ENCODE results near the gene BCL2L15.
"Not testable (repeated sequence)": the region's sequence is repeated elsewhere in the genome, so short reads cannot be mapped to it uniquely, and the experiment has no call there.

The BCL2L15 gene

DNA sequence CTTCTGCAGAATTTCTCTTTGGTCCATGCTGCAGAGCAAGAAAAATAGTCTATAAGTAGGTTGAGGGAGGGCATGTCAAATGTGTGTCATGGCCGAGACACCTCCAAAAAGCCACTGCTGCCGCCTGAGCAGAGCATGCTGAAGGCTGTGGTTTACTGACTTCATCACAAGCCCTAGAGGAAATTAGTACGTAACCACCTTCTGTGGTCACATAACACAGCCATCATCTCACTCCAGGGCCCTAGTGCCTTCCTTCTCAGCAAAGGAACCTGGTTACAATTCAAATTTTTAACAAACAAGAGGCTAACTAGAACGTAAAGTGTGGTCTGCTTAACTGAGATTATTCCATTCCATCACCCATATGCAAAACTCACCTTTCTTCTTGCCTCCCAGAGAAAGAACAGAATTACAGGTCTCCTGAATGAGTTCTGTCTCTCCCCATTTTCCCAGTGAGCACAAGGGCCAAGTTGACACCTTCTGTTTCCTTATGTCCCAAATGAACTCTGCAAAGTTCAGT is 15.7 kb downstream of the BCL2L15 start, which contains the start of gene PTPN22:
Gene PTPN22, minus strand, starts transcription at position 116 of the 517 bp plus-strand sequence.
- ATAC-seq (peak; percentile 89), DNase-seq (peak; percentile 75)

DNA sequence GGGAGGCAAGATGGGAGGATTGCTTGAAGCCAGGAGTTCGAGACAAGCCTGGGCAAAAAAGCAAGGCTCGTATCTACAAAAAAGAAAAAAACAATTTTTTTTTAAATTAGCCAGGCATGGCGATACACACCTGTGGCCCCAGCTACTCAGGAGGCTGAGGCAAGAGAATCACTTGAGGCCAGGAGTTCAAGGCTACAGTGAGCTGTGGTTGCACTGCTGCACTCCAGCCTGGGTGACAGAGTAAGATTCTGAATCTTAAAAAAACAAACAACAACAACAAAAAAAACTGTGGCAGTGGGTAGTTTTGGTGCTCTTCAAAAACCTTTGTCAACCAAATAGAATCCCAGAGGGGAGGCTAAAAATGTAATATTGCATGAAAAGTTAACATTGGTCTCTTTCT is 16.6 kb downstream of the BCL2L15 start:
- no peak for ATAC-seq
- DNase-seq, result peak; percentile 33

- ATAC-seq (peak; percentile 77), DNase-seq (no peak)
Measured at GRCh38 chr1:113868387-113869083, 18.8 kb downstream of the BCL2L15 start.

GRCh38 chr1:113861641-113862040 is 25.7 kb downstream of the BCL2L15 start:
- ATAC-seq (no peak), DNase-seq (no peak)

GRCh38 chr1:113860891-113861290 is 26.5 kb downstream of the BCL2L15 start:
- no peak for ATAC-seq
- no peak for DNase-seq

DNA sequence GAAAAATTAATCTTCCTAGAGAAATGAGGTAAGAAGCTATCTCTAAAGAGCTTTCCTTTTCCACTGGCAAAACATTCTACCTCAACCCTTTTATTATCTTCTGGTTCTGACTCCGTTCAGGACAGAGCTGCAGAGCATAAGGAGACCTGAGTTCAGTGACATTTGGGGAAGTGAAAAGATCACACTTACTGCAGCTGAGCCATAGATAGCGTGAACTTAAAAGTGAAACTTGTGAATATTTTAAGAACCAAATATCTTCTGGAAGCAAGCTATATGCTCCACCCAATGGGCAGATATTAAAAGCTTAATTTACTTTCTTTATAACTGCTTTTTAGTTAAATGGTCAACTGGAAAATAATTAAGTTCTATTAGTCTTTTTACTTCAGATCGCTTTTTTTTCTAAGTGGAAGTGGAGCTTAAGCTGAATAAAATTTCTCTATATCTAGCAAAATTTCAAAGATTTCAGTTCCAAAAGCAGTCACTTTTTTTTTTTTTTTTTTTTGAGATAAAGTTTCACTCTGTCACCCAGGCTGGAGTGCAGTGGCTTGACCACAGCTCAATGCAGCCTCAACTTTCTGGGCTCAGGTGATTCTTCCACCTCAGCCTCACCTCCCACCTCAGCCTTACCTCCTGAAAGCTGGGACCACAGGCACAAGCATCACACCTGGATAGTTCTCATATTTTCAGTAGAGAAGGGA is 27.8 kb downstream of the BCL2L15 start:
- ATAC-seq (peak; percentile 75), DNase-seq (no peak)

DNA sequence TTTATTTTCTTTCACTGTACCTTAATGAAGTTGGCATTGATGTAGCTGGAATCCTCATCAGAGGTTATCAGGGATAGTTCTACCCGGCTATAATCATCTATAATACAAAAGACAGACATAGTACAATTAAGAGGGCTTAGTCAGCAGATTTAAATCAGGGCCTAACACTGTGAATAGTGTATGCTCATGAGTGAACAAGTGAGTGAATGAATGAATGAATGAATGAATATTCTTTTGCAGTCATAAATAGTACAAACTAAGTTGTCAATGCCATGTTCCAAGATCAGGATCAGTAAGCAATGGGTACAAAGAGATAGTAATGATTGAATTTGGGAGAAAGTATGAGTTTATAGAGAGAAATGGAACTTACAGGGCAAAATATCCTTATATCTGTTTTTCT is 28.4 kb downstream of the BCL2L15 start:
- ATAC-seq (no peak), DNase-seq (no peak)

DNA sequence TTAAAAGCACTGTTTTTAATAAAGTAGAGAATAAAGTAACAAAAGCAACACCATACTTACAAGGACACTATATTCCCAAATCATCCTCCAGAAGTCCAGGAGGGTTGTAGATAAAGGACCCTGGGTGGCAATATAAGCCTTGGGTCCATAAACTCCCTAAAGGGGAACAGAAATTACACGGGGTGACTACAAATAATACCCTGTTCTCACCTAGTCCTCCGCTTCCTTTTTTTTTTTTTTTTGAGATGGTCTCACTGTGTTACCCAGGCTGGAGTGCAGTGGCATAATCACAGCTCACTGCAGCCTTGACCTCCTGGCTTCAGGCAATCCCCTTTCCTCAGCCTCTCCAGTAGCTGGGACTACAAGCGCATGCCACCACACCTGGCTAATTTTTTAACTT is 29.0 kb downstream of the BCL2L15 start:
- peak; percentile 29 for ATAC-seq
- DNase-seq, result no peak

- ATAC-seq (no peak), DNase-seq (no peak)
Measured at GRCh38 chr1:113857776-113858175, 29.6 kb downstream of the BCL2L15 start.

GRCh38 chr1:113856401-113856790 is 31.0 kb downstream of the BCL2L15 start:
- ATAC-seq, result no peak
- no peak for DNase-seq

DNA sequence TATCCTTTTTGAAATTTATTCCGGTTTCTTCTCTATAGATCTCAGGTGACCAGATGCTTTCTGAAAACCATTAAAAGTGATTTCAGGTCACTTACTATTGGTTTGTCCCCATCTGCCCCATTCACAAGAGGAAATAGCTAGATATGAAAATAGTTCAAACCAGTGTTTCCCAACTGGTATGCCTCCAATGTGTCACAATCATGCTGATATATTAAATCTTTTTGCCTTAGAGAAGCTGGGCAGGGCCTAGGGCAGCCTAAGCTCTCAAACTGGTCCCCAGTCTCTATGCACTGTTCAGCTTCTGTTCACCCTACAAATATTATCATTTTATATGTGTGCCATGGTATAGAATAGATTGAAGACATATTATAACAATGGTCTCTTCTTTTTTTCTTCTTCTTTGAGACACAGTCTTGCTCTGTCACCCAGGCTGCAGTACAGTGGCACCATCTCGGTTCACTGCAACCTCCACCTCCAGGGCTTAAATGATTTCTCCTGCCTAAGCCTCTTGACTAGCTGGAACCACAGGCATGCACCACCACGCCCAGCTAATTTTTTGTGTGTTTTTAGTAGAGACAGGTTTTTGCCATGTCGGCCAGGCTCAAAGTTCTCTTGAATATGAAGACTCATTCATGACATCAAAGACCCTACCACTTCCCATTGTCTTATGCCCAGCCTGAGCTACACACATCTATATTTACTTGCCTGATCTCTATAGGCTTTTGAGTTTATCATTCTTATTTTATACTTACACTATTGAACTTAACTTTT is 31.6 kb downstream of the BCL2L15 start:
- DNase-seq, result no peak
- ATAC-seq, result no peak

DNA sequence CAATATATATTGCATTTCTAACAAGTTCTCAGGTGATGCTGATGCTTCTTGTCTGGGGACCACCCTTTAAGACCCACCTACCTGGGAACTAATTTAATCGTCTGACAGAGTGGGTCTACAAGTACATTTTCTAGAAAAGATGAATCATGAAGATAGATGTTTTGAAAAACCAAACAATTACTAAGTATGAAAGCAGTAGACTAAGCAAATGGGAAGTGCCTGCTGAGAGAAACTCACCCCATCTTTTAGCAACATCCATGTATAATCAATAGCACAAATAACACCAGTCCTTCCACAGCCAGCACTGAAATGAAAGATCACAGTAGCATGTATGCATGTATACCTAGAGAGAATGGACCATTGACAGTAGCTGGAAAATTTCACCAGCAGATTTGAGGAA is 33.1 kb downstream of the BCL2L15 start:
- DNase-seq, result no peak
- no peak for ATAC-seq

DNA sequence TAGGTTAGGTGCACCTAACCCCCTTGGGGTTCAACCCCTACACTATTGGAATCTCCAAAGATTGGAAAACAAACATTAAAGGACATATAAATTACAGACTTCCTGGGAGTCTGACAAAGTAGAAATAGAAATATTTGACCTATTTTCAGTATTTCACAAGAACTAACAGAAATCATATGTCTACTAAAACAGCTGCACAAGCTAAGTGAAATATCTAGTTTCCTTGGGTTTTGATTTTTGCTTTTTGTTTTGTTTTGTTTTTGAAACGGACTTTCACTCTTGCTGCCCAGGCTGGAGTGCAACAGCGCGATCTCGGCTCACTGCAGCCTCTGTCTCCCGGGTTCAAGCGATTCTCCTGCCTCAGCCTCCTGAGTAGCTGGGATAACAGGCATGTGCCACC is 34.7 kb downstream of the BCL2L15 start:
- DNase-seq, ATAC-seq: not testable (repeated sequence)

- no peak for DNase-seq
- no peak for ATAC-seq
Measured at GRCh38 chr1:113850127-113850796, 37.1 kb downstream of the BCL2L15 start.

DNA sequence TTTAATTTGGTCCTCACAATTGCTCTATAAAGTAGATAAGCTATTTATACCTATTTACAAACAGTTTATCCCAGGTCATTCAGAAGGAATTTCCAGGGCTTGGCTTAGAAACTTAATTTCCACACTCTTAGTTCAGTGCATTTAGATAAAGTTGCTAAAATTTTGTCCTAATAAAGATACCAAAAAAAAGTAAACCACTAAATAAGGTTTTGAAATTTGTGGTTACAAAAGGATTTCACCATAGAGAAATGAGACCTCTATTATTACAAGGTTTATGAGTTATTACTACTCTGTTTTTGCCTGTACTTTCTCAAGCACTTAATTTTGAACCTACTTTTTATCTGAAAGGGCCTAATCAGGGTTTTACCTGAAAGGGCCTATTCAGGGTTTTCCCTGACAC is 38.3 kb downstream of the BCL2L15 start:
- no peak for DNase-seq
- no peak for ATAC-seq

- ATAC-seq, result no peak
- DNase-seq, result no peak
Measured at GRCh38 chr1:113846391-113847035, 40.9 kb downstream of the BCL2L15 start.

GRCh38 chr1:113836534-113836933 is 50.8 kb downstream of the BCL2L15 start:
- DNase-seq (no peak), ATAC-seq (no peak)

DNA sequence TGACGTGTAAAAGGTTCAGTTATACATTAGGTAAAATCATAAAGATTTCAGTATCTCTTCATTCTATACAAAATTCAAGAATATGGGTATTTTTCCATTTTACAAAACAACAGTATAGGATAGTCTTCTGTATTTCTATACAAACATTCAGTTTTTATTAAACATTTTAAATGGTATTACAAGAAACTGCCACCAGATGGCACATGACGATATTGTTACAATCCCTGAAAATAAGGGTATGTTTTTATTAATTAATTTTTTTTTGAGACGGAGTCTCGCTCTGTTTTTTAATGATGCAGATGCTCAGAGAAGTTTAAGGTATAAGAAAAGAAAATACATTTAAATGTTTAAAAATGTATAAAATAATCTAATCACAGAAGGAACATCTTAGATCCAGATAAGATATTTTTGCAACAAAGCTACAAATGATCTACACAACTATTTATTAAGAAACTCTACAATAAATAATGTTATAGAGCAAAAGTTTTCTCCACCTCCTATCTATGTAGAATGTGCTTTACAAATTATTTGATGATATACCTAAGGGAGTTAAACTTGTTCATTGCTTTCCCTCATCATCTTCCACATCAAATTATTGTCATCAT is 51.6 kb downstream of the BCL2L15 start:
- DNase-seq, result no peak
- no peak for ATAC-seq

- no peak for DNase-seq
- ATAC-seq, result no peak
Measured at GRCh38 chr1:113834716-113835115, 52.7 kb downstream of the BCL2L15 start.
